HepG2 (cell line): ENCODE measurements around the gene BHMT. TPM values are rescaled to one million over a fixed set of nuclear protein-coding genes. Genes with fewer than 3 reads are reported as not detected.

Source experiments
- ATF1 ChIP-seq: IDR thresholded peaks from 2 replicates; pipeline ENCODE4 v1.6.1; 2016; ENCODE audit warnings: mild to moderate bottlenecking, control low read depth
- FOXP1 ChIP-seq, 2 experiments: fragments of 450-650 bp in 1 of 2; IDR thresholded peaks; 2 replicates each; pipeline ENCODE4 v1.6.1; 2017 to 2018; ENCODE audit warnings: antibody characterized with exemption in 1 of 2
- KLF6 ChIP-seq: IDR thresholded peaks from 2 replicates; pipeline ENCODE4 v1.8.0; 2016; ENCODE audit warnings: missing biosample characterization, missing genetic modification reagents
- MED8 ChIP-seq: sonication (generic); formaldehyde crosslinking; IDR thresholded peaks from 2 replicates; pipeline ENCODE4 v1.8.1; 2023; ENCODE audit warnings: mild to moderate bottlenecking, missing genetic modification reagents; ENCODE audit not compliant: insufficient replicate concordance
- MEF2D ChIP-seq: sonication (generic); formaldehyde crosslinking; IDR thresholded peaks from 2 replicates; pipeline ENCODE4 v1.5.1; 2020; ENCODE audit warnings: mild to moderate bottlenecking, missing genetic modification reagents
- MIXL1 ChIP-seq: IDR thresholded peaks from 2 replicates; pipeline ENCODE4 v1.6.1; 2016
- RXRB ChIP-seq: IDR thresholded peaks from 2 replicates; pipeline ENCODE4 v1.6.1; 2016; ENCODE audit warnings: borderline replicate concordance, missing genetic modification reagents, missing compliant biosample characterization
- TCF12 ChIP-seq, 2 experiments: fragments of 450-650 bp in 1 of 2; sonication (generic) in 1 of 2; formaldehyde crosslinking in 1 of 2; IDR thresholded peaks; 2 replicates each; pipeline versions ENCODE4 v1.6.1 to v1.8.0; 2017 to 2022; ENCODE audit warnings: antibody characterized with exemption in 1 of 2, mild to moderate bottlenecking in 1 of 2, missing genetic modification reagents in 1 of 2, moderate library complexity in 1 of 2
- ZMYM3 ChIP-seq: sonication (generic); formaldehyde crosslinking; IDR thresholded peaks from 2 replicates; pipeline ENCODE4 v1.5.1; 2020; ENCODE audit warnings: mild to moderate bottlenecking, missing genetic modification reagents
- ZNF687 ChIP-seq: sonication (generic); formaldehyde crosslinking; IDR thresholded peaks from 2 replicates; pipeline ENCODE4 v1.5.1; 2020; ENCODE audit warnings: mild to moderate bottlenecking, missing genetic modification reagents, moderate library complexity
- ZNF770 ChIP-seq: sonication (generic); formaldehyde crosslinking; IDR thresholded peaks from 2 replicates; pipeline ENCODE4 v1.5.0; 2020; ENCODE audit warnings: mild to moderate bottlenecking, missing genetic modification reagents
- ZNF780A ChIP-seq: sonication (generic); formaldehyde crosslinking; IDR thresholded peaks from 2 replicates; pipeline ENCODE4 v1.8.0; 2022; ENCODE audit warnings: mild to moderate bottlenecking, missing genetic modification reagents, moderate library complexity
- polyA plus RNA-seq, 8 experiments: library from polyadenylated mRNA; depleted of rRNA in 3 of 8; stranded (reverse) in 7 of 8; unstranded in 1 of 8; fragments of >200 nt; fragmentation: Illumina TruSeq in 4 of 8; extraction: Trizol in 4 of 8; gene quantifications; 2 replicates each; pipeline versions ENCODE4 v1.2.1 to v1.2.3, GENCODE V29; 2011 to 2016; ENCODE audit warnings: low read depth in 4 of 8, missing spikeins in 1 of 8, mixed read lengths in 1 of 8; ENCODE audit not compliant: insufficient read depth in 1 of 8
- total RNA-seq, 5 experiments: library from RNA; depleted of rRNA; stranded (reverse); fragments of >200 nt; fragmentation: Illumina TruSeq; extraction: Trizol; gene quantifications; 2 replicates each; pipeline ENCODE4 v1.2.3, GENCODE V29; 2016; ENCODE audit warnings: low read depth in 1 of 5
- TF ChIP-seq, protein P1 (sequence below): sonication (generic); formaldehyde crosslinking; IDR thresholded peaks from 2 replicates; pipeline ENCODE4 v1.4.0; 2020; ENCODE audit warnings: mild to moderate bottlenecking, missing genetic modification reagents
- TF ChIP-seq, protein P2 (sequence below): sonication (generic); formaldehyde crosslinking; IDR thresholded peaks from 2 replicates; pipeline ENCODE4 v1.5.1; 2020; ENCODE audit warnings: mild to moderate bottlenecking, missing genetic modification reagents
- TF ChIP-seq, protein P3 (sequence below): IDR thresholded peaks from 2 replicates; pipeline ENCODE4 v1.6.1; 2016; ENCODE audit warnings: low read depth, borderline replicate concordance

The BHMT gene
- total and polyA plus RNA-seq, 2 of the 13 experiments (the other 11 are each of a cell fraction or from before 2014, with no cell fraction given): 0.40 to 6.4 TPM

DNA sequence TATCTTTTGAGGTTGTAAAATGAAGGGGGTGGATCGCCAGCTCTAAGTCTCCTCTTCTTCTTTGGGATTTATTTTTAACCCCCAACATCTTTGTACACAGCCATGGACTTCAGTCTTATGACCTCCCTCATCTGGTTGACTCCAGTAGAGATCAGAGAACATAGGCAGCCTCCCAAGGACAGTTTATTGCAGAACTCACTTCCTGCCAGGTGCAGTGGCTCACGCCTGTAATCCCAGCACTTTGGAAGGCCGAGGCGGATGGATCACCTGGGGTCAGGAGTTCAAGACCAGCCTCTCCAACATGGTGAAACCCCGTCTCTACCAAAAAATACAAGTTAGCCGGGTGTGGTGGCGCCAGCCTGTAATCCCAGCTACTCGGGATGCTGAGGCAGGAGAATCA is 2.8 kb upstream of the BHMT start (continued):
- TF ChIP-seq, protein P1, sequence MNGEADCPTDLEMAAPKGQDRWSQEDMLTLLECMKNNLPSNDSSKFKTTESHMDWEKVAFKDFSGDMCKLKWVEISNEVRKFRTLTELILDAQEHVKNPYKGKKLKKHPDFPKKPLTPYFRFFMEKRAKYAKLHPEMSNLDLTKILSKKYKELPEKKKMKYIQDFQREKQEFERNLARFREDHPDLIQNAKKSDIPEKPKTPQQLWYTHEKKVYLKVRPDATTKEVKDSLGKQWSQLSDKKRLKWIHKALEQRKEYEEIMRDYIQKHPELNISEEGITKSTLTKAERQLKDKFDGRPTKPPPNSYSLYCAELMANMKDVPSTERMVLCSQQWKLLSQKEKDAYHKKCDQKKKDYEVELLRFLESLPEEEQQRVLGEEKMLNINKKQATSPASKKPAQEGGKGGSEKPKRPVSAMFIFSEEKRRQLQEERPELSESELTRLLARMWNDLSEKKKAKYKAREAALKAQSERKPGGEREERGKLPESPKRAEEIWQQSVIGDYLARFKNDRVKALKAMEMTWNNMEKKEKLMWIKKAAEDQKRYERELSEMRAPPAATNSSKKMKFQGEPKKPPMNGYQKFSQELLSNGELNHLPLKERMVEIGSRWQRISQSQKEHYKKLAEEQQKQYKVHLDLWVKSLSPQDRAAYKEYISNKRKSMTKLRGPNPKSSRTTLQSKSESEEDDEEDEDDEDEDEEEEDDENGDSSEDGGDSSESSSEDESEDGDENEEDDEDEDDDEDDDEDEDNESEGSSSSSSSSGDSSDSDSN: 0 out of 2 replicates have a peak, but pooled peaks have one; percentile 1
- TF ChIP-seq MEF2D (CRISPR knock-in tag): peak; percentile 83
- peak; percentile 70 for TF ChIP-seq ZNF770 (CRISPR knock-in tag)
- TF ChIP-seq, protein P2, sequence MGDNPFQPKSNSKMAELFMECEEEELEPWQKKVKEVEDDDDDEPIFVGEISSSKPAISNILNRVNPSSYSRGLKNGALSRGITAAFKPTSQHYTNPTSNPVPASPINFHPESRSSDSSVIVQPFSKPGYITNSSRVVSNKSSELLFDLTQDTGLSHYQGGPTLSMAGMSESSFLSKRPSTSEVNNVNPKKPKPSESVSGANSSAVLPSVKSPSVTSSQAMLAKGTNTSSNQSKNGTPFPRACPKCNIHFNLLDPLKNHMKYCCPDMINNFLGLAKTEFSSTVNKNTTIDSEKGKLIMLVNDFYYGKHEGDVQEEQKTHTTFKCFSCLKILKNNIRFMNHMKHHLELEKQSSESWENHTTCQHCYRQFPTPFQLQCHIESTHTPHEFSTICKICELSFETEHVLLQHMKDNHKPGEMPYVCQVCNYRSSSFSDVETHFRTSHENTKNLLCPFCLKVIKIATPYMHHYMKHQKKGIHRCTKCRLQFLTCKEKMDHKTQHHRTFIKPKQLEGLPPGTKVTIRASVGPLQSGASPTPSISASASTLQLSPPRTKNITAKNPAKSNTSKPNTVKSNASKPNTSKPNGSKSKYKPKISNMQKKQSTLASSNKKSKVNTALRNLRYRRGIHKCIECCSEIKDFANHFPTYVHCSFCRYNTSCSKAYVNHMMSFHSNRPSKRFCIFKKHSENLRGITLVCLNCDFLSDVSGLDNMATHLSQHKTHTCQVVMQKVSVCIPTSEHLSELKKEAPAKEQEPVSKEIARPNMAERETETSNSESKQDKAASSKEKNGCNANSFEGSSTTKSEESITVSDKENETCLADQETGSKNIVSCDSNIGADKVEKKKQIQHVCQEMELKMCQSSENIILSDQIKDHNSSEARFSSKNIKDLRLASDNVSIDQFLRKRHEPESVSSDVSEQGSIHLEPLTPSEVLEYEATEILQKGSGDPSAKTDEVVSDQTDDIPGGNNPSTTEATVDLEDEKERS (CRISPR knock-in tag): peak; percentile 47; the same call in 1 of the 2 replicates
- peak; percentile 90 for TF ChIP-seq ZMYM3 (CRISPR knock-in tag)
- TF ChIP-seq KLF6: no peak
- TF ChIP-seq RXRB (CRISPR knock-in tag): peak; percentile 81
- peak; percentile 34 for TF ChIP-seq ZNF687 (CRISPR knock-in tag)
- no peak for TF ChIP-seq FOXP1 (IDR thresholded peaks at IDR 0.05)
- peak; percentile 51; the same call in 1 of the 2 replicates for TF ChIP-seq FOXP1 (CRISPR knock-in tag; IDR thresholded peaks at IDR 0.05)
- TF ChIP-seq, protein P3, sequence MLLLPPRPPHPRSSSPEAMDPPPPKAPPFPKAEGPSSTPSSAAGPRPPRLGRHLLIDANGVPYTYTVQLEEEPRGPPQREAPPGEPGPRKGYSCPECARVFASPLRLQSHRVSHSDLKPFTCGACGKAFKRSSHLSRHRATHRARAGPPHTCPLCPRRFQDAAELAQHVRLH (CRISPR knock-in tag): peak; percentile 25; the same call in 1 of the 2 replicates
- TF ChIP-seq TCF12 (IDR thresholded peaks at IDR 0.05): no peak
- TF ChIP-seq TCF12 (CRISPR knock-in tag; IDR thresholded peaks at IDR 0.05): peak; percentile 63; the same call in 1 of the 2 replicates
- no peak for TF ChIP-seq ZNF780A (CRISPR knock-in tag)
- no peak for TF ChIP-seq ATF1 (CRISPR knock-in tag)
- 0 out of 2 replicates have a peak, but pooled peaks have one; percentile 57 for TF ChIP-seq MIXL1
- no peak for TF ChIP-seq MED8 (CRISPR knock-in tag)
